HEK293T (cell line): Measurements from ENCODE around the gene SHQ1.
"Not testable (repeated sequence)": the region's sequence is repeated elsewhere in the genome, so short reads cannot be mapped to it uniquely, and the experiment has no call there.

Experiments used
- ELF4 ChIP-seq: fragments of 450-650 bp; IDR thresholded peaks from 2 replicates; pipeline ENCODE4 v1.6.1; 2017; ENCODE audit warnings: antibody characterized with exemption
- FOXM1 ChIP-seq: fragments of 450-650 bp; IDR thresholded peaks from 2 replicates; pipeline ENCODE4 v1.6.1; 2017; ENCODE audit warnings: mild to moderate bottlenecking, borderline replicate concordance
- TARDBP ChIP-seq: fragments of 450-650 bp; IDR thresholded peaks from 2 replicates; pipeline ENCODE4 v1.6.1; 2016
- ZNF384 ChIP-seq: fragments of 450-650 bp; IDR thresholded peaks from 2 replicates; pipeline ENCODE4 v1.6.1; 2016

GRCh38 chr3:72788232-72788631, 60.0 kb downstream of the SHQ1 start:
- TF ChIP-seq FOXM1, TARDBP, ELF4, ZNF384: not testable (repeated sequence)
